ENCODE results near the gene OR1K1. TPM values are rescaled to one million over a fixed set of nuclear protein-coding genes. Genes with fewer than 3 reads are reported as not detected.

Gene OR1K1
- not detected in 2 replicates for total RNA-seq

GRCh38 chr9:122800066-122801060, at the start of gene OR1K1:
TSS of gene OR1K1 (plus strand) at chr9:122800123. CDS start at chr9:122800123, 0 bp downstream.

GRCh38 chr9:122788831-122789230, 11.1 kb upstream of the OR1K1 start, which contains the start of gene OR5C1:
TSS of gene OR5C1 (plus strand) at chr9:122788933. CDS start at chr9:122788933, 0 bp downstream.

Other genes with a start within 250 kb of the OR1K1 start
- gene OR1N2, start 247.0 kb upstream of the OR1K1 start, total RNA-seq: not detected in 2 replicates
- gene OR1L8, start 216.7 kb upstream of the OR1K1 start, total RNA-seq: not detected in 2 replicates
- gene OR1Q1, start 185.4 kb upstream of the OR1K1 start, total RNA-seq: not detected in 2 replicates
- gene OR1B1, start 142.5 kb upstream of the OR1K1 start, total RNA-seq: not detected in 2 replicates
- not detected in 2 replicates for gene OR1L1, start 138.4 kb upstream of the OR1K1 start, total RNA-seq
- gene OR1L3, start 125.0 kb upstream of the OR1K1 start, total RNA-seq: not detected in 2 replicates
- not detected in 2 replicates for gene OR1L4, start 76.1 kb upstream of the OR1K1 start, total RNA-seq
- not detected in 2 replicates for gene OR1L6, start 57.8 kb upstream of the OR1K1 start, total RNA-seq
- not detected in 2 replicates for gene OR5C1, start 11.2 kb upstream of the OR1K1 start, total RNA-seq
- 25.6 and 33.2 TPM in 2 replicates for gene PDCL, start 28.5 kb downstream of the OR1K1 start, total RNA-seq
- gene RC3H2, start 105.2 kb downstream of the OR1K1 start, total RNA-seq: 47.7 and 62.7 TPM in 2 replicates
- gene ZBTB6, start 113.2 kb downstream of the OR1K1 start, total RNA-seq: 7.9 and 17.0 TPM in 2 replicates
- 2.8 and 3.7 TPM in 2 replicates for gene ZBTB26, start 131.4 kb downstream of the OR1K1 start, total RNA-seq
- gene RABGAP1, start 140.9 kb downstream of the OR1K1 start, total RNA-seq: 30.2 and 38.3 TPM in 2 replicates
- gene GPR21, start 233.5 kb downstream of the OR1K1 start, total RNA-seq: 1.1 and 1.4 TPM in 2 replicates